Nephron progenitor cell (in vitro differentiated cells): ENCODE data around the gene DHX8.
A peak's percentile ranks its signal among the peaks of the same experiment; 100 is the strongest.
"Not testable (repeated sequence)": the region's sequence is repeated elsewhere in the genome, so short reads cannot be mapped to it uniquely, and the experiment has no call there.

Experiments used
- DNase-seq: peaks from one replicate; pipeline ENCODE4 v3.0.0; 2021
- H3K27ac Mint-ChIP-seq: 2 replicates; pipeline ENCODE4 v1.8.0; 2021; ENCODE audit warnings: mild to moderate bottlenecking, moderate library complexity, mixed read lengths
- H3K27me3 Mint-ChIP-seq: 2 replicates; pipeline ENCODE4 v1.8.0; 2021; ENCODE audit warnings: mild to moderate bottlenecking, low read depth, mixed read lengths; ENCODE audit not compliant: poor library complexity
- H3K36me3 Mint-ChIP-seq: 2 replicates; pipeline ENCODE4 v1.8.0; 2021; ENCODE audit warnings: low read depth, mixed read lengths
- H3K4me1 Mint-ChIP-seq: 2 replicates; pipeline ENCODE4 v1.8.0; 2021; ENCODE audit warnings: mixed read lengths
- H3K4me3 Mint-ChIP-seq: 2 replicates; pipeline ENCODE4 v1.8.0; 2021; ENCODE audit warnings: mild to moderate bottlenecking, moderate library complexity, mixed read lengths
- H3K9me3 Mint-ChIP-seq: 2 replicates; pipeline ENCODE4 v1.8.0; 2021; ENCODE audit warnings: mild to moderate bottlenecking, moderate library complexity, mixed read lengths
- CTCF ChIP-seq: fragments of 200-600 bp; sonication (generic); IDR thresholded peaks from 2 replicates; pipeline ENCODE4 v1.5.0; 2021; ENCODE audit warnings: antibody characterized with exemption

The DHX8 gene

DNA sequence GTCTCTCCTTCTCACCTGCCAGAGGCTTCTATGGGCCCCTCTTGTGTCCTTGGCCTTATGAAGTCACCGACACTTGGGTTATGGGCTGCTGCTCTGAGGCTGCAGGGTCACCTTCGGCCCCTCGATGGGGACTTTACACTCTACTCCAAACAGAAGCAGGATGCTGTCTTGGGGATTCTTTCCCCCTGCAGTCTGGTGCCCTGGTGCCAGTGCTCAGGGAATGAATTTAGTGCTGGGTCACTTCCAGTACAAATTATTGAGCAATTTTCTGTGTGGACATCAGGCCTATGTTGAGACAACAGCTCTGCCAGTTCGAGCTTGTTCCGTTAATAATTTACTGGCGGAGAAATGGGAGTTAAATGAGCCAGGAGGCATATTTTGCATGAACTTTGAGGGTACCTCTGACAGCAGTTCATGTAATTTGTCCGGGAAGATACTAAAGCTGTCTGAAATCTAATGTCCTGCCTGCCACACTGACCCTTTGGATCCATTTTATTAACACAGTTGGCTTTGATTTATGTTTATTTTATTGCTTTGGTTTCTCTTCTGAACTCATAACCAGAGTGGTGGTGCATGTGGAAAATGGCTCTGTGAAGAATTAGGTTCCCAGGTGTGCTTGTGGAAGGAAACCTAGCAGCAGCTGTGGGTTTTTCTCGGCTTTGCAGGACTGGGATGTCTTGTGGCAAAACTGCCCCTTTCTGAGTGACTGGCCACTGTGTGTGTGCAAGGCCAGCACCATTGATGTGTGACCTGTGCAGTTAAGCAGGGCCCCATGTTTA is 34.1 kb upstream of the DHX8 start:
- peak overlapping the region; percentile 19 for H3K4me3 Mint-ChIP-seq
- DNase-seq = peak; percentile 22
- no peak for TF ChIP-seq CTCF
- peak overlapping the region; percentile 18 for H3K27ac Mint-ChIP-seq
- H3K9me3 Mint-ChIP-seq = peaks cover 34% of the 10 kb centered on the region
- peaks cover 5% of the 10 kb centered on the region for H3K27me3 Mint-ChIP-seq
- H3K4me1 Mint-ChIP-seq = peaks cover 22% of the 10 kb centered on the region
- H3K36me3 Mint-ChIP-seq = peaks cover 5% of the 10 kb centered on the region

GRCh38 chr17:43450791-43451190 is 33.0 kb upstream of the DHX8 start:
- peaks cover 19% of the 10 kb centered on the region for H3K4me1 Mint-ChIP-seq
- H3K4me3 Mint-ChIP-seq, H3K36me3 Mint-ChIP-seq, DNase-seq, H3K27me3 Mint-ChIP-seq, H3K27ac Mint-ChIP-seq: not testable (repeated sequence)
- peaks cover 34% of the 10 kb centered on the region for H3K9me3 Mint-ChIP-seq

- not testable (repeated sequence) for H3K4me3 Mint-ChIP-seq, H3K27ac Mint-ChIP-seq, H3K36me3 Mint-ChIP-seq, DNase-seq, H3K27me3 Mint-ChIP-seq
- Mint-ChIP-seq H3K4me1 (peaks cover 27% of the 10 kb centered on the region), H3K9me3 (peaks cover 30% of the 10 kb centered on the region)
These were observed 32.0 kb upstream of the DHX8 start for GRCh38 chr17:43451741-43452140.

- DNase-seq = no peak
- Mint-ChIP-seq H3K9me3 (peaks cover 29% of the 10 kb centered on the region), H3K4me1 (peaks cover 43% of the 10 kb centered on the region), H3K27ac (peak overlapping the region; percentile 51), H3K36me3 (peaks cover 5% of the 10 kb centered on the region), H3K4me3 (no peak overlapping the region), H3K27me3 (peaks cover 5% of the 10 kb centered on the region)
- TF ChIP-seq CTCF = no peak
These were observed 30.4 kb upstream of the DHX8 start for GRCh38 chr17:43453331-43453812.

- peaks cover 36% of the 10 kb centered on the region for H3K4me1 Mint-ChIP-seq
- no peak overlapping the region for H3K4me3 Mint-ChIP-seq
These were observed 28.9 kb upstream of the DHX8 start for GRCh38 chr17:43454868-43455267.

DNA sequence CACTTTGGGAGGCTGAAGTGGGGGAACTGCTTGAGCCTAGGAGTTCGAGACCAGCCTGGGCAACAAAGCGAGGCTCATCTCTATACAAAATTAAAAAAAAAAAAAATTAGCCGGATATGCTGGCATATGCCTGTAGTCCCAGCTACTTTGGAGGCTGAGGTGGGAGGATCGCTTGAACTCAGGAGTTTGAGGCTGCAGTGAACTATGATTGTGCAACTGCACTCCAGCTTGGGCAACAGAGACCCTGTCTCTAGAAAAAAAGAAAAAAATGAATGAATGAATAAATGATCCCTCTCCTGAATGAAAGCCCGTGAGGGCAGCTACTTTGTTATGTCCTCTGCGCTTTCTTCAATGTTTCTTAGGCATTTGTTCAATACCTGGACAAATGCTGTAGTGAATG is 27.7 kb upstream of the DHX8 start:
- H3K4me1 Mint-ChIP-seq = peaks cover 32% of the 10 kb centered on the region
- H3K36me3 Mint-ChIP-seq = peaks cover 5% of the 10 kb centered on the region
- H3K27ac Mint-ChIP-seq = no peak overlapping the region
- H3K9me3 Mint-ChIP-seq = peaks cover 15% of the 10 kb centered on the region
- no peak for DNase-seq
- no peak overlapping the region for H3K4me3 Mint-ChIP-seq
- TF ChIP-seq CTCF = no peak
- peaks cover 8% of the 10 kb centered on the region for H3K27me3 Mint-ChIP-seq

More at GRCh38 chr17:43454868-43455267, 28.9 kb upstream of the DHX8 start:
- Mint-ChIP-seq H3K27me3 (peaks cover 4% of the 10 kb centered on the region), H3K27ac (no peak overlapping the region), H3K36me3 (peaks cover 5% of the 10 kb centered on the region), H3K9me3 (peaks cover 25% of the 10 kb centered on the region)
- no peak for TF ChIP-seq CTCF
- no peak for DNase-seq
